ENCODE data around the gene SAMD3.
A peak's percentile ranks its signal among the peaks of the same experiment; 100 is the strongest.

Gene SAMD3

GRCh38 chr6:130187335-130188206 is 35.2 kb downstream of the SAMD3 start:
- H3K9ac ChIP-seq (ENCODE audit: low read depth, low read length, poor library complexity, severe bottlenecking): no peak overlapping the region
- H3F3A ChIP-seq (ENCODE audit: low read depth): no peaks in the 10 kb centered on the region
- no peak overlapping the region for H2AFZ ChIP-seq (ENCODE audit: low read length)
- H3K4me1 ChIP-seq (ENCODE audit: insufficient read depth, low read length, poor library complexity, severe bottlenecking): peaks cover 11% of the 10 kb centered on the region
- no peaks in the 10 kb centered on the region for H4K20me1 ChIP-seq (ENCODE audit: insufficient read depth, low read length, poor library complexity, severe bottlenecking)
- no peaks in the 10 kb centered on the region for H3K9me3 ChIP-seq (ENCODE audit: insufficient read depth, low read depth, low read length)
- no peaks in the 10 kb centered on the region for H3K27me3 ChIP-seq (ENCODE audit: insufficient read depth, low read length, poor library complexity, severe bottlenecking)
- TF ChIP-seq EZH2phosphoT487 (IDR thresholded peaks at IDR 0.05; ENCODE audit: borderline replicate concordance): no peak
- TF ChIP-seq CTCF (conservative IDR thresholded peaks at IDR 0.05; ENCODE audit: low read length): no peak
- no peaks in the 10 kb centered on the region for H3K79me2 ChIP-seq (ENCODE audit: insufficient read depth, low read length)
- H3K4me2 ChIP-seq (ENCODE audit: low read depth, low read length, poor library complexity, severe bottlenecking): no peak overlapping the region
- no peaks in the 10 kb centered on the region for H3K36me3 ChIP-seq (ENCODE audit: insufficient read depth, low read length)
- no peaks in the 10 kb centered on the region for H3K9me2 ChIP-seq (replicated peaks; ENCODE audit: low read depth, low read length)
- no peak overlapping the region for H3K4me3 ChIP-seq (ENCODE audit: low read length, poor library complexity, severe bottlenecking)

- Histone ChIP-seq H3F3A (ENCODE audit: low read depth) (no peaks in the 10 kb centered on the region), H2AFZ (ENCODE audit: low read length) (no peak overlapping the region), H3K4me1 (ENCODE audit: insufficient read depth, low read length, poor library complexity, severe bottlenecking) (peaks cover 11% of the 10 kb centered on the region), H3K9me3 (ENCODE audit: insufficient read depth, low read depth, low read length) (no peaks in the 10 kb centered on the region), H3K9me2 (replicated peaks; ENCODE audit: low read depth, low read length) (no peaks in the 10 kb centered on the region), H3K9ac (ENCODE audit: low read depth, low read length, poor library complexity, severe bottlenecking) (no peak overlapping the region), H3K4me3 (ENCODE audit: low read length, poor library complexity, severe bottlenecking) (no peak overlapping the region), H3K79me2 (ENCODE audit: insufficient read depth, low read length) (no peaks in the 10 kb centered on the region), H3K27me3 (ENCODE audit: insufficient read depth, low read length, poor library complexity, severe bottlenecking) (no peaks in the 10 kb centered on the region), H3K36me3 (ENCODE audit: insufficient read depth, low read length) (no peaks in the 10 kb centered on the region), H3K4me2 (ENCODE audit: low read depth, low read length, poor library complexity, severe bottlenecking) (no peak overlapping the region), H4K20me1 (ENCODE audit: insufficient read depth, low read length, poor library complexity, severe bottlenecking) (no peaks in the 10 kb centered on the region)
- TF ChIP-seq CTCF (conservative IDR thresholded peaks at IDR 0.05; ENCODE audit: low read length) (no peak), EZH2phosphoT487 (IDR thresholded peaks at IDR 0.05; ENCODE audit: borderline replicate concordance) (no peak)
These were observed 37.1 kb downstream of the SAMD3 start for GRCh38 chr6:130185658-130186057.

- TF ChIP-seq CTCF (conservative IDR thresholded peaks at IDR 0.05; ENCODE audit: low read length): no peak
- no peak for TF ChIP-seq EZH2phosphoT487 (IDR thresholded peaks at IDR 0.05; ENCODE audit: borderline replicate concordance)
- H3K9me3 ChIP-seq (ENCODE audit: insufficient read depth, low read depth, low read length): no peaks in the 10 kb centered on the region
- H2AFZ ChIP-seq (ENCODE audit: low read length): peak overlapping the region; percentile 74
- H3F3A ChIP-seq (ENCODE audit: low read depth): no peaks in the 10 kb centered on the region
- H3K4me2 ChIP-seq (ENCODE audit: low read depth, low read length, poor library complexity, severe bottlenecking): peak overlapping the region; percentile 50
- no peaks in the 10 kb centered on the region for H3K36me3 ChIP-seq (ENCODE audit: insufficient read depth, low read length)
- H3K4me1 ChIP-seq (ENCODE audit: insufficient read depth, low read length, poor library complexity, severe bottlenecking): peaks cover 11% of the 10 kb centered on the region
- H3K27me3 ChIP-seq (ENCODE audit: insufficient read depth, low read length, poor library complexity, severe bottlenecking): no peaks in the 10 kb centered on the region
- H4K20me1 ChIP-seq (ENCODE audit: insufficient read depth, low read length, poor library complexity, severe bottlenecking): no peaks in the 10 kb centered on the region
- H3K9me2 ChIP-seq (replicated peaks; ENCODE audit: low read depth, low read length): no peaks in the 10 kb centered on the region
- peak overlapping the region; percentile 18 for H3K4me3 ChIP-seq (ENCODE audit: low read length, poor library complexity, severe bottlenecking)
- H3K9ac ChIP-seq (ENCODE audit: low read depth, low read length, poor library complexity, severe bottlenecking): no peak overlapping the region
- no peaks in the 10 kb centered on the region for H3K79me2 ChIP-seq (ENCODE audit: insufficient read depth, low read length)
These were observed 39.2 kb downstream of the SAMD3 start for GRCh38 chr6:130183271-130184222.
